Caco-2 (cell line): Measurements from ENCODE around the gene MTHFD1. TPM values are rescaled to one million over a fixed set of nuclear protein-coding genes. Genes with fewer than 3 reads are reported as not detected.

ENCODE experiments used
- BruUV-seq: library from RNA; stranded (reverse); fragments of 400-500 nt; replicated peaks from 2 replicates; lab custom pipeline; 2021; lab: Mats Ljungman, UMichigan
- CTCF ChIA-PET: fragments of 300-600 bp; sonication (Branson Sonifier 250); formaldehyde crosslinking; loops from one replicate; lab custom pipeline; 2022; ENCODE audit warnings: antibody characterized with exemption; lab: Charles Lee
- POLR2A ChIA-PET: fragments of 300-600 bp; sonication (Branson Sonifier 250); formaldehyde crosslinking; loops from one replicate; lab custom pipeline; 2022; ENCODE audit warnings: antibody characterized with exemption; lab: Charles Lee
- DNase-seq, 2 experiments: peaks; one replicate each; pipeline versions ENCODE4 v3.0.0 to v3.0.0-alpha.2; 2020 to 2022
- H3K27me3 ChIP-seq: replicated peaks from 2 replicates; pipeline ENCODE4 v1.6.0; 2011; ENCODE audit warnings: low read length; ENCODE audit not compliant: control insufficient read depth, insufficient read depth
- H3K36me3 ChIP-seq: 2 replicates; pipeline ENCODE4 v1.5.1; 2011; ENCODE audit warnings: low read length; ENCODE audit not compliant: control insufficient read depth, insufficient read depth
- H3K4me1 ChIP-seq: fragments of 250-450 bp; sonication (Bioruptor Pico); 2 replicates; pipeline ENCODE4 v1.5.1; 2020; ENCODE audit warnings: mild to moderate bottlenecking
- H3K4me3 ChIP-seq: 2 replicates; pipeline ENCODE4 v1.5.1; 2011; ENCODE audit warnings: low read depth, mild to moderate bottlenecking, control low read depth, low read length
- H3K9me3 ChIP-seq: fragments of 250-450 bp; sonication (Bioruptor Pico); 2 replicates; pipeline ENCODE4 v1.5.1; 2020; ENCODE audit warnings: mild to moderate bottlenecking, moderate library complexity
- H3K27ac Mint-ChIP-seq: one replicate; pipeline ENCODE4 v1.8.0; 2022; ENCODE audit warnings: mixed read lengths; ENCODE audit not compliant: unreplicated experiment
- H3K27me3 Mint-ChIP-seq: one replicate; pipeline ENCODE4 v1.8.0; 2022; ENCODE audit warnings: mixed read lengths; ENCODE audit not compliant: insufficient read depth, unreplicated experiment
- H3K36me3 Mint-ChIP-seq: one replicate; pipeline ENCODE4 v1.8.0; 2022; ENCODE audit warnings: mild to moderate bottlenecking, mixed read lengths; ENCODE audit not compliant: insufficient read depth, unreplicated experiment
- H3K4me1 Mint-ChIP-seq: one replicate; pipeline ENCODE4 v1.8.0; 2022; ENCODE audit warnings: low read depth, mixed read lengths; ENCODE audit not compliant: unreplicated experiment
- H3K4me3 Mint-ChIP-seq: one replicate; pipeline ENCODE4 v1.8.0; 2022; ENCODE audit warnings: mild to moderate bottlenecking, moderate library complexity, mixed read lengths; ENCODE audit not compliant: unreplicated experiment
- H3K9me3 Mint-ChIP-seq: one replicate; pipeline ENCODE4 v1.8.0; 2022; ENCODE audit warnings: mixed read lengths; ENCODE audit not compliant: unreplicated experiment
- intact Hi-C: fragments of 100-400 bp; cut with micrococcal nuclease; formaldehyde crosslinking; loops from one replicate; pipeline ENCODE4 v1.10.0; 2022; ENCODE audit not compliant: unreplicated experiment
- total RNA-seq: library from RNA; stranded (reverse); gene quantifications from 2 replicates; pipeline ENCODE4 v1.2.3, GENCODE V29; 2022
- TF ChIP-seq, protein P1 (sequence below), 2 experiments: fragments of 200-600 bp in 1 of 2; IDR thresholded peaks; 1 replicate in 1 of 2; 2 replicates in 1 of 2; pipeline versions ENCODE4 v1.5.1 to v1.8.0; 2011 to 2022; ENCODE audit warnings: antibody characterized with exemption in 1 of 2, control low read depth in 1 of 2, inconsistent platforms in 1 of 2, low read depth in 1 of 2, low read length in 1 of 2, mild to moderate bottlenecking in 1 of 2, moderate library complexity in 1 of 2; ENCODE audit not compliant: insufficient read depth in 1 of 2, severe bottlenecking in 1 of 2, unreplicated experiment in 1 of 2

Gene MTHFD1
- total RNA-seq, 1 experiment from 2014 or later, result 180 TPM

DNA sequence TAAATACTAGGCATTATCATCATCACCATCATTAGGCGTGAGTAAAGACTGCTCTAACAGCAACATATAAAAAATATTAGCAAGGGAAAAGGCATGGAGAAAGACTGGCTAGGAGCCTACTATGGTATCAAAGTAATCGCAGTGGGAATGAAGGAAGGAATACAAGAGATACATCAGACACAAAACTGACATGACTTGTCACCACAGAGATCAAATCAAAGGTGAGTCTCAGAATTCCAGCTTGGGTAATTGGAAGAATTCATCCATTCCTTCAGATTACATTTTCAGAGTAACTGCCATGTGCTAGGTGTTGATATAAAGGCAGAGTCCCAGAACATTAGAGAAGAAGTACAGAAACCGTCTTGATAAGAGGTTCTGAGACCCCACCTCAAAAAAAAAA lies 105.3 kb downstream of the MTHFD1 start:
- POLR2A ChIA-PET, result no interaction called here
- no peak overlapping the region for H3K4me3 Mint-ChIP-seq
- intact Hi-C loops, result no loop called here

GRCh38 chr14:64495252-64495651 lies 107.1 kb downstream of the MTHFD1 start:
- Histone ChIP-seq H3K4me1 (no peaks in the 10 kb centered on the region), H3K36me3 (no peaks in the 10 kb centered on the region), H3K27me3 (no peaks in the 10 kb centered on the region), H3K9me3 (no peaks in the 10 kb centered on the region), H3K4me3 (no peak overlapping the region)
- BruUV-seq, result no TSS peak
- no peak overlapping the region for H3K4me3 Mint-ChIP-seq
- no peak overlapping the region for H3K27ac Mint-ChIP-seq
- H3K4me1 Mint-ChIP-seq, result peaks cover 6% of the 10 kb centered on the region
- no peaks in the 10 kb centered on the region for H3K27me3 Mint-ChIP-seq
- intact Hi-C loops, result no loop called here
- no peak for DNase-seq
- POLR2A ChIA-PET, result no interaction called here
- TF ChIP-seq, protein P1, sequence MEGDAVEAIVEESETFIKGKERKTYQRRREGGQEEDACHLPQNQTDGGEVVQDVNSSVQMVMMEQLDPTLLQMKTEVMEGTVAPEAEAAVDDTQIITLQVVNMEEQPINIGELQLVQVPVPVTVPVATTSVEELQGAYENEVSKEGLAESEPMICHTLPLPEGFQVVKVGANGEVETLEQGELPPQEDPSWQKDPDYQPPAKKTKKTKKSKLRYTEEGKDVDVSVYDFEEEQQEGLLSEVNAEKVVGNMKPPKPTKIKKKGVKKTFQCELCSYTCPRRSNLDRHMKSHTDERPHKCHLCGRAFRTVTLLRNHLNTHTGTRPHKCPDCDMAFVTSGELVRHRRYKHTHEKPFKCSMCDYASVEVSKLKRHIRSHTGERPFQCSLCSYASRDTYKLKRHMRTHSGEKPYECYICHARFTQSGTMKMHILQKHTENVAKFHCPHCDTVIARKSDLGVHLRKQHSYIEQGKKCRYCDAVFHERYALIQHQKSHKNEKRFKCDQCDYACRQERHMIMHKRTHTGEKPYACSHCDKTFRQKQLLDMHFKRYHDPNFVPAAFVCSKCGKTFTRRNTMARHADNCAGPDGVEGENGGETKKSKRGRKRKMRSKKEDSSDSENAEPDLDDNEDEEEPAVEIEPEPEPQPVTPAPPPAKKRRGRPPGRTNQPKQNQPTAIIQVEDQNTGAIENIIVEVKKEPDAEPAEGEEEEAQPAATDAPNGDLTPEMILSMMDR (IDR thresholded peaks at IDR 0.05; ENCODE audit: insufficient read depth in 1 of 2, low read depth in 1 of 2, low read length in 1 of 2, severe bottlenecking in 1 of 2, unreplicated experiment in 1 of 2), result no peak
- no peaks in the 10 kb centered on the region for H3K9me3 Mint-ChIP-seq
- CTCF ChIA-PET, result no interaction called here
- peaks cover 15% of the 10 kb centered on the region for H3K36me3 Mint-ChIP-seq

More for the DNA sequence above, 105.3 kb downstream of the MTHFD1 start:
- no peaks in the 10 kb centered on the region for H3K4me1 Mint-ChIP-seq
- Histone ChIP-seq H3K36me3 (no peaks in the 10 kb centered on the region), H3K9me3 (no peaks in the 10 kb centered on the region), H3K4me1 (no peaks in the 10 kb centered on the region), H3K27me3 (no peaks in the 10 kb centered on the region), H3K4me3 (no peak overlapping the region)
- no peaks in the 10 kb centered on the region for H3K9me3 Mint-ChIP-seq
- BruUV-seq, result no TSS peak
- H3K27me3 Mint-ChIP-seq, result no peaks in the 10 kb centered on the region
- TF ChIP-seq, protein P1 (IDR thresholded peaks at IDR 0.05; ENCODE audit: insufficient read depth in 1 of 2, low read depth in 1 of 2, low read length in 1 of 2, severe bottlenecking in 1 of 2, unreplicated experiment in 1 of 2), result no peak
- H3K36me3 Mint-ChIP-seq, result peaks cover 11% of the 10 kb centered on the region
- no peak for DNase-seq
- H3K27ac Mint-ChIP-seq, result no peak overlapping the region
- CTCF ChIA-PET, result no interaction called here

GRCh38 chr14:64496764-64497163 lies 108.6 kb downstream of the MTHFD1 start:
- Histone ChIP-seq H3K9me3 (no peaks in the 10 kb centered on the region), H3K27me3 (no peaks in the 10 kb centered on the region), H3K4me3 (no peak overlapping the region), H3K36me3 (no peaks in the 10 kb centered on the region), H3K4me1 (peaks cover 8% of the 10 kb centered on the region)
- CTCF ChIA-PET, result no interaction called here
- BruUV-seq, result no TSS peak
- H3K27me3 Mint-ChIP-seq, result no peaks in the 10 kb centered on the region
- no peak overlapping the region for H3K4me3 Mint-ChIP-seq
- peaks cover 10% of the 10 kb centered on the region for H3K36me3 Mint-ChIP-seq
- DNase-seq, result no peak
- POLR2A ChIA-PET, result interaction anchor here (0.6 kb wide), 1 partner anchor 12 kb away, joined by 3 read pairs; no protein-coding TSS in a partner anchor
- H3K27ac Mint-ChIP-seq, result no peak overlapping the region
- H3K9me3 Mint-ChIP-seq, result no peaks in the 10 kb centered on the region
- H3K4me1 Mint-ChIP-seq, result peaks cover 6% of the 10 kb centered on the region
- intact Hi-C loops, result no loop called here
- TF ChIP-seq, protein P1 (IDR thresholded peaks at IDR 0.05; ENCODE audit: insufficient read depth in 1 of 2, low read depth in 1 of 2, low read length in 1 of 2, severe bottlenecking in 1 of 2, unreplicated experiment in 1 of 2), result no peak
